ENCODE results near the gene PLAC1. TPM values are rescaled to one million over a fixed set of nuclear protein-coding genes. Genes with fewer than 3 reads are reported as not detected.

Gene PLAC1
- total RNA-seq, 4 donors from 2014 or later = 1.9 TPM; not detected in 3

GRCh38 chrX:134619838-134620237 is 38.4 kb downstream of the PLAC1 start:
- TF ChIP-seq POLR2A (IDR thresholded peaks at IDR 0.05) (no peak), CTCF (IDR thresholded peaks at IDR 0.05) (no peak)
- Histone ChIP-seq H3K9me3 (no peaks in the 10 kb centered on the region), H3K36me3 (no peaks in the 10 kb centered on the region), H3K4me3 (no peak overlapping the region), H3K4me1 (no peaks in the 10 kb centered on the region), H3K27ac (no peak overlapping the region), H3K27me3 (peaks cover 0 to 5% of the 10 kb centered on the region in 2 donors)
- intact Hi-C loops (cut with DNase I; ENCODE audit: low total_unique reads) = no loop called here
- DNase-seq = no peak

GRCh38 chrX:134613396-134613795 is 44.9 kb downstream of the PLAC1 start:
- no peak for TF ChIP-seq CTCF (IDR thresholded peaks at IDR 0.05)
- no peak for TF ChIP-seq POLR2A (IDR thresholded peaks at IDR 0.05)
- Histone ChIP-seq H3K4me3 (no peak overlapping the region), H3K4me1 (no peaks in the 10 kb centered on the region), H3K27me3 (no peaks in the 10 kb centered on the region), H3K9me3 (no peaks in the 10 kb centered on the region), H3K27ac (no peak overlapping the region), H3K36me3 (no peaks in the 10 kb centered on the region)
- intact Hi-C loops (cut with DNase I; ENCODE audit: low total_unique reads) = no loop called here
- no peak for DNase-seq

GRCh38 chrX:134608153-134608552 is 50.1 kb downstream of the PLAC1 start:
- Histone ChIP-seq H3K9me3 (no peaks in the 10 kb centered on the region), H3K36me3 (no peaks in the 10 kb centered on the region), H3K27me3 (no peaks in the 10 kb centered on the region), H3K4me3 (no peak overlapping the region), H3K27ac (no peak overlapping the region), H3K4me1 (no peaks in the 10 kb centered on the region)
- intact Hi-C loops (cut with DNase I; ENCODE audit: low total_unique reads) = no loop called here
- TF ChIP-seq CTCF (IDR thresholded peaks at IDR 0.05) = no peak
- no peak for TF ChIP-seq POLR2A (IDR thresholded peaks at IDR 0.05)
- no peak for DNase-seq

GRCh38 chrX:134607523-134607922 is 50.7 kb downstream of the PLAC1 start:
- DNase-seq = no peak
- Histone ChIP-seq H3K36me3 (no peaks in the 10 kb centered on the region), H3K27ac (no peak overlapping the region), H3K4me1 (no peaks in the 10 kb centered on the region), H3K27me3 (no peaks in the 10 kb centered on the region), H3K9me3 (no peaks in the 10 kb centered on the region), H3K4me3 (no peak overlapping the region)
- TF ChIP-seq CTCF (IDR thresholded peaks at IDR 0.05) (no peak), POLR2A (IDR thresholded peaks at IDR 0.05) (no peak)
- intact Hi-C loops (cut with DNase I; ENCODE audit: low total_unique reads) = no loop called here

GRCh38 chrX:134604701-134605311 is 53.5 kb downstream of the PLAC1 start:
- no peaks in the 10 kb centered on the region for H3K4me1 ChIP-seq
- H3K27ac ChIP-seq = no peak overlapping the region
- no peaks in the 10 kb centered on the region for H3K27me3 ChIP-seq
- H3K4me3 ChIP-seq = no peak overlapping the region
- intact Hi-C loops (cut with DNase I; ENCODE audit: low total_unique reads) = no loop called here
- TF ChIP-seq POLR2A (IDR thresholded peaks at IDR 0.05) = no peak
- TF ChIP-seq CTCF (IDR thresholded peaks at IDR 0.05) = no peak
- no peaks in the 10 kb centered on the region for H3K36me3 ChIP-seq
- no peaks in the 10 kb centered on the region for H3K9me3 ChIP-seq
- no peak for DNase-seq

Data from uterus (tissue), 4 donors.